Coronary artery (tissue), 2 donors: ENCODE measurements around the gene MAP3K9.
"Not testable (repeated sequence)": the region's sequence is repeated elsewhere in the genome, so short reads cannot be mapped to it uniquely, and the experiment has no call there.

Source experiments
- DNase-seq: peaks from one replicate; pipeline ENCODE4 v3.0.0-alpha.2; 2017; ENCODE audit warnings: low spot score
- H3K27ac ChIP-seq, 2 donors: fragments of 200-600 bp; sonication (generic); one replicate each; pipeline ENCODE4 v1.5.1; 2016 to 2019
- H3K4me3 ChIP-seq: fragments of 200-600 bp; sonication (generic); 2 replicates; pipeline ENCODE4 v1.5.1; 2016; ENCODE audit warnings: mild to moderate bottlenecking, moderate library complexity
- CTCF ChIP-seq: fragments of 200-600 bp; sonication (generic); IDR thresholded peaks from one replicate; pipeline ENCODE4 v1.5.1; 2019; ENCODE audit warnings: antibody characterized with exemption

Gene MAP3K9

GRCh38 chr14:70709726-70710382 is 99.5 kb downstream of the MAP3K9 start:
- no peak overlapping the region for H3K27ac ChIP-seq
- TF ChIP-seq CTCF, result no peak

GRCh38 chr14:70708717-70709570 is 100.4 kb downstream of the MAP3K9 start:
- H3K4me3 ChIP-seq, result no peak overlapping the region
- no peak for TF ChIP-seq CTCF
- DNase-seq, result no peak
- no peak overlapping the region for H3K27ac ChIP-seq

More at GRCh38 chr14:70709726-70710382, 99.5 kb downstream of the MAP3K9 start:
- DNase-seq, result no peak
- no peak overlapping the region for H3K4me3 ChIP-seq

- no peak for DNase-seq
- no peak for TF ChIP-seq CTCF
- Histone ChIP-seq H3K4me3 (no peak overlapping the region), H3K27ac (no peak overlapping the region)
Measured at GRCh38 chr14:70707138-70708038, 101.9 kb downstream of the MAP3K9 start.

GRCh38 chr14:70706177-70706576 is 103.1 kb downstream of the MAP3K9 start:
- DNase-seq, result no peak
- no peak for TF ChIP-seq CTCF
- H3K4me3 ChIP-seq, result no peak overlapping the region
- no peak overlapping the region for H3K27ac ChIP-seq

- H3K27ac ChIP-seq, result no peak overlapping the region
- TF ChIP-seq CTCF, result no peak
- H3K4me3 ChIP-seq, result no peak overlapping the region
Measured at GRCh38 chr14:70704960-70705359, 104.4 kb downstream of the MAP3K9 start.

GRCh38 chr14:70703621-70704168 is 105.6 kb downstream of the MAP3K9 start:
- H3K4me3 ChIP-seq, DNase-seq, H3K27ac ChIP-seq: not testable (repeated sequence)

More at GRCh38 chr14:70704960-70705359, 104.4 kb downstream of the MAP3K9 start:
- no peak for DNase-seq

GRCh38 chr14:70702161-70702560 is 107.2 kb downstream of the MAP3K9 start:
- no peak for TF ChIP-seq CTCF
- DNase-seq, result no peak

More at GRCh38 chr14:70702161-70702560, 107.2 kb downstream of the MAP3K9 start:
- no peak overlapping the region for H3K4me3 ChIP-seq
- no peak overlapping the region for H3K27ac ChIP-seq
